Activated CD4-positive, alpha-beta T cell treated with anti-CD3 and anti-CD28 coated beads, Interleukin-2, amount 50 U/mL, for 1 hour (primary cell): ENCODE results near the gene FNDC3B.

Source experiments
- DNase-seq: peaks from one replicate; pipeline ENCODE4 v3.0.0-alpha.2; 2020

FNDC3B gene

GRCh38 chr3:172388412-172389078 is 349.2 kb downstream of the FNDC3B start:
- no peak for DNase-seq

- no peak for DNase-seq
Measured at GRCh38 chr3:172390792-172391191, 351.4 kb downstream of the FNDC3B start.

GRCh38 chr3:172391592-172392302 is 352.4 kb downstream of the FNDC3B start:
- DNase-seq, result no peak

- no peak for DNase-seq
Measured at GRCh38 chr3:172394692-172395091, 355.3 kb downstream of the FNDC3B start.

GRCh38 chr3:172396400-172396799 is 357.0 kb downstream of the FNDC3B start:
- DNase-seq, result no peak

GRCh38 chr3:172397716-172398405 is 358.5 kb downstream of the FNDC3B start:
- no peak for DNase-seq

GRCh38 chr3:172398484-172398883 is 359.1 kb downstream of the FNDC3B start:
- no peak for DNase-seq

GRCh38 chr3:172402090-172402489 is 362.7 kb downstream of the FNDC3B start:
- no peak for DNase-seq

- no peak for DNase-seq
Measured at GRCh38 chr3:172402892-172403643, 363.7 kb downstream of the FNDC3B start.

GRCh38 chr3:172404237-172404962 is 365.0 kb downstream of the FNDC3B start:
- no peak for DNase-seq

GRCh38 chr3:172405914-172406313 is 366.5 kb downstream of the FNDC3B start:
- no peak for DNase-seq

- DNase-seq, result no peak
Measured at GRCh38 chr3:172407872-172408271, 368.5 kb downstream of the FNDC3B start.

- no peak for DNase-seq
Measured at GRCh38 chr3:172410702-172411477, 371.5 kb downstream of the FNDC3B start.

GRCh38 chr3:172411478-172411947 is 372.1 kb downstream of the FNDC3B start:
- no peak for DNase-seq

GRCh38 chr3:172415323-172415722 is 375.9 kb downstream of the FNDC3B start:
- no peak for DNase-seq

GRCh38 chr3:172437713-172438112 is 398.3 kb downstream of the FNDC3B start:
- no peak for DNase-seq

GRCh38 chr3:172438186-172438585 is 398.8 kb downstream of the FNDC3B start:
- DNase-seq, result no peak

- DNase-seq, result no peak
Measured at GRCh38 chr3:172441581-172441980, 402.2 kb downstream of the FNDC3B start.

- DNase-seq, result no peak
Measured at GRCh38 chr3:172442606-172443005, 403.2 kb downstream of the FNDC3B start.

- DNase-seq, result no peak
Measured at GRCh38 chr3:172444821-172445220, 405.4 kb downstream of the FNDC3B start.

- no peak for DNase-seq
Measured at GRCh38 chr3:172446198-172446597, 406.8 kb downstream of the FNDC3B start.
